Measurements from ENCODE around the gene CACNA1I. TPM values are rescaled to one million over a fixed set of nuclear protein-coding genes. Genes with fewer than 3 reads are reported as not detected.

The CACNA1I gene
- total and polyA plus RNA-seq, 10 donors: 0.24 to 4.1 (median 1.1) TPM

GRCh38 chr22:39690881-39691605 lies 120.5 kb downstream of the CACNA1I start:
- Histone ChIP-seq H3K4me3 (peak overlapping the region in 1 of 8 donors; percentile 31), H3K4me1 (peaks cover 0 to 12% (median 2%) of the 10 kb centered on the region in 6 donors), H3K27ac (no peak overlapping the region), H3K9me3 (no peaks in the 10 kb centered on the region), H3K36me3 (no peaks in the 10 kb centered on the region), H3K27me3 (replicated peaks in 1 of 7) (peaks cover 0 to 81% (median 30%) of the 10 kb centered on the region in 7 donors)
- 21 to 27% (median 26%) methylated on average over 24 to 25 of the region's 25 CpGs for WGBS, 5 donors
- intact Hi-C loops (cut with DNase I; ENCODE audit: low total_unique reads): no loop called here
- no peak for DNase-seq
- TF ChIP-seq POLR2A (IDR thresholded peaks at IDR 0.05) (no peak), POLR2AphosphoS5 (IDR thresholded peaks at IDR 0.05) (no peak), CTCF (IDR thresholded peaks at IDR 0.05 in 8 of 11, conservative IDR thresholded peaks at IDR 0.05 in 3 of 11) (no peak)

GRCh38 chr22:39693943-39694500 lies 123.5 kb downstream of the CACNA1I start:
- 54 to 71% (median 55%) methylated on average over 8 to 14 of the region's 14 CpGs for WGBS, 5 donors

GRCh38 chr22:39697790-39698430 lies 127.4 kb downstream of the CACNA1I start:
- Histone ChIP-seq H3K9me3 (no peaks in the 10 kb centered on the region), H3K27ac (no peak overlapping the region), H3K36me3 (no peaks in the 10 kb centered on the region), H3K27me3 (replicated peaks in 1 of 7) (peaks cover 0 to 50% (median 0%) of the 10 kb centered on the region in 7 donors), H3K4me3 (no peak overlapping the region), H3K4me1 (no peaks in the 10 kb centered on the region)
- 73 to 79% (median 77%) methylated on average over 11 to 14 of the region's 14 CpGs for WGBS, 5 donors
- DNase-seq: no peak
- TF ChIP-seq POLR2AphosphoS5 (IDR thresholded peaks at IDR 0.05): no peak
- TF ChIP-seq CTCF (IDR thresholded peaks at IDR 0.05 in 8 of 11, conservative IDR thresholded peaks at IDR 0.05 in 3 of 11): no peak
- no peak for TF ChIP-seq POLR2A (IDR thresholded peaks at IDR 0.05)
- intact Hi-C loops (cut with DNase I; ENCODE audit: low total_unique reads): no loop called here

More at GRCh38 chr22:39693943-39694500, 123.5 kb downstream of the CACNA1I start:
- H3K4me3 ChIP-seq: no peak overlapping the region
- intact Hi-C loops (cut with DNase I; ENCODE audit: low total_unique reads): no loop called here
- peaks cover 0 to 65% (median 10%) of the 10 kb centered on the region in 7 donors for H3K27me3 ChIP-seq (replicated peaks in 1 of 7)
- H3K36me3 ChIP-seq: no peaks in the 10 kb centered on the region
- H3K27ac ChIP-seq: no peak overlapping the region
- TF ChIP-seq POLR2AphosphoS5 (IDR thresholded peaks at IDR 0.05) (no peak), CTCF (IDR thresholded peaks at IDR 0.05 in 8 of 11, conservative IDR thresholded peaks at IDR 0.05 in 3 of 11) (no peak), POLR2A (IDR thresholded peaks at IDR 0.05) (no peak)
- peaks cover 0 to 8% (median 2%) of the 10 kb centered on the region in 6 donors for H3K4me1 ChIP-seq
- DNase-seq: no peak
- no peaks in the 10 kb centered on the region for H3K9me3 ChIP-seq

All from spleen (tissue), 11 donors.